ENCODE data around the gene SFRP5. TPM values are rescaled to one million over a fixed set of nuclear protein-coding genes. Genes with fewer than 3 reads are reported as not detected.
A peak's percentile ranks its signal among the peaks of the same experiment; 100 is the strongest.

Gene SFRP5
- total and polyA plus RNA-seq, 10 of the 15 experiments (the other 5 are each of a cell fraction or from before 2014, with no cell fraction given): not detected

GRCh38 chr10:97740613-97741012 is 31.2 kb downstream of the SFRP5 start:
- 55% methylated on average over 2 of the region's 2 CpGs for WGBS (ENCODE audit: insufficient coverage, insufficient replicate concordance, low lambda C conversion rate, missing lambda C conversion rate)
- no TSS peak for BruUV-seq (replicated peaks)
- peaks cover 10% of the 10 kb centered on the region for H3K4me1 ChIP-seq (ENCODE audit: control insufficient read depth, insufficient read depth, low read length)
- FAIRE-seq: no peak
- peak overlapping the region; percentile 30; the same call in 1 of the 2 replicates for H3K4me2 ChIP-seq (ENCODE audit: control insufficient read depth, insufficient read depth)
- H3K9ac ChIP-seq (ENCODE audit: control insufficient read depth, insufficient read depth, low read length): no peak overlapping the region
- ChIA-PET SMC1A (ENCODE audit: uncharacterized antibody, unreplicated experiment) (interaction anchor here (1.0 kb wide), 2 partner anchors 27 to 54 kb away, joined by 3 to 4 read pairs; partner anchors contain the start of gene AVPI1), CTCF (interaction anchor here (0.6 to 1.5 kb wide), 3 partner anchors 31 to 187 kb away, joined by 3 to 5 read pairs (median 3); no protein-coding TSS in a partner anchor), POLR2A (no interaction called here), RAD21 (ENCODE audit: unreplicated experiment) (no interaction called here)
- ATAC-seq: no peak
- intact Hi-C loops (cut with micrococcal nuclease; ENCODE audit: unreplicated experiment): no loop called here
- peak; percentile 69 for TF ChIP-seq MEF2B (IDR thresholded peaks at IDR 0.05; ENCODE audit: partially characterized antibody, poor library complexity, severe bottlenecking)
- TF ChIP-seq ZBED1 (IDR thresholded peaks at IDR 0.05; ENCODE audit: borderline replicate concordance): no peak
- peaks cover 40% of the 10 kb centered on the region for H3K79me2 ChIP-seq (ENCODE audit: control insufficient read depth, insufficient read depth, low read length)
- H2AFZ ChIP-seq (ENCODE audit: control insufficient read depth, low read depth, low read length): no peak overlapping the region
- in situ Hi-C loops (cut with MboI): no loop called here
- H3K36me3 ChIP-seq (ENCODE audit: control insufficient read depth in 2 of 2, insufficient read depth in 2 of 2, low read length in 1 of 2): peaks cover 1 to 11% of the 10 kb centered on the region in 2 experiments
- H4K20me1 ChIP-seq (ENCODE audit: control insufficient read depth, insufficient read depth): no peaks in the 10 kb centered on the region
- peak overlapping the region; percentile 45; the same call in 1 of the 2 replicates for H3K4me3 ChIP-seq
- no peak for DNase-seq (ENCODE audit: low read depth, low spot score)
- H3K27me3 ChIP-seq (replicated peaks in 1 of 2; ENCODE audit: control insufficient read depth in 2 of 2, insufficient read depth in 2 of 2, low read length in 1 of 2): no peaks in the 10 kb centered on the region
- no peaks in the 10 kb centered on the region; the same call in 2 of the 3 replicates for H3K9me3 ChIP-seq (replicated peaks; ENCODE audit: control insufficient read depth, insufficient read depth, low read length)
- H3K27ac ChIP-seq (ENCODE audit: control insufficient read depth, insufficient read depth): no peak overlapping the region

- intact Hi-C loops (cut with micrococcal nuclease; ENCODE audit: unreplicated experiment) (no loop called here), in situ Hi-C loops (cut with MboI) (no loop called here)
- DNase-seq (ENCODE audit: low read depth, low spot score): no peak
- ChIA-PET SMC1A (ENCODE audit: uncharacterized antibody, unreplicated experiment) (interaction anchor here (0.6 kb wide), 1 partner anchor 18 kb away, joined by 3 read pairs; no protein-coding TSS in a partner anchor), RAD21 (ENCODE audit: unreplicated experiment) (no interaction called here), CTCF (interaction anchor here (0.7 to 1.4 kb wide), 4 partner anchors 10 to 57 kb away, joined by 3 read pairs; no protein-coding TSS in a partner anchor), POLR2A (interaction anchor here (1.0 kb wide), 1 partner anchor 52 kb away, joined by 4 read pairs; no protein-coding TSS in a partner anchor)
- Histone ChIP-seq H3K36me3 (ENCODE audit: control insufficient read depth in 2 of 2, insufficient read depth in 2 of 2, low read length in 1 of 2) (peaks cover 1 to 3% of the 10 kb centered on the region in 2 experiments), H4K20me1 (ENCODE audit: control insufficient read depth, insufficient read depth) (no peaks in the 10 kb centered on the region), H3K27me3 (replicated peaks in 1 of 2; ENCODE audit: control insufficient read depth in 2 of 2, insufficient read depth in 2 of 2, low read length in 1 of 2) (no peaks in the 10 kb centered on the region), H3K4me1 (ENCODE audit: control insufficient read depth, insufficient read depth, low read length) (peaks cover 10% of the 10 kb centered on the region), H3K27ac (ENCODE audit: control insufficient read depth, insufficient read depth) (no peak overlapping the region), H3K9me3 (replicated peaks; ENCODE audit: control insufficient read depth, insufficient read depth, low read length) (no peaks in the 10 kb centered on the region; the same call in 2 of the 3 replicates), H3K4me3 (peak overlapping the region; percentile 91), H3K4me2 (ENCODE audit: control insufficient read depth, insufficient read depth) (peak overlapping the region; percentile 70), H3K79me2 (ENCODE audit: control insufficient read depth, insufficient read depth, low read length) (peaks cover 40% of the 10 kb centered on the region), H2AFZ (ENCODE audit: control insufficient read depth, low read depth, low read length) (no peak overlapping the region), H3K9ac (ENCODE audit: control insufficient read depth, insufficient read depth, low read length) (peak overlapping the region; percentile 91; the same call in 1 of the 2 replicates)
- no peak for FAIRE-seq
- 98% methylated on average over 4 of the region's 4 CpGs for WGBS (ENCODE audit: insufficient coverage, insufficient replicate concordance, low lambda C conversion rate, missing lambda C conversion rate)
- no peak for ATAC-seq
- BruUV-seq (replicated peaks): no TSS peak
- TF ChIP-seq ESRRA (IDR thresholded peaks at IDR 0.05; ENCODE audit: low read length): no peak
- TF ChIP-seq MTA3 (IDR thresholded peaks at IDR 0.05; ENCODE audit: borderline replicate concordance, low read length): no peak
- no peak for TF ChIP-seq ZNF592 (IDR thresholded peaks at IDR 0.05)
- no peak for TF ChIP-seq BCLAF1 (IDR thresholded peaks at IDR 0.05)
- TF ChIP-seq CHD2 (IDR thresholded peaks at IDR 0.05; ENCODE audit: borderline replicate concordance, low read depth, low read length): no peak
- no peak for TF ChIP-seq ZNF24 (IDR thresholded peaks at IDR 0.05)
- TF ChIP-seq SRF (IDR thresholded peaks at IDR 0.05; ENCODE audit: low read depth in 2 of 2, low read length in 2 of 2): no peak
Measured at GRCh38 chr10:97738616-97739015, 33.2 kb downstream of the SFRP5 start.
